ENCODE measurements around the gene DPP3.

DPP3 gene

GRCh38 chr11:66464916-66465315, 15.3 kb upstream of the DPP3 start:
- DNase-seq (ENCODE audit: low read depth): no peak

- DNase-seq (ENCODE audit: low read depth): no peak
Observed at GRCh38 chr11:66465373-66466224, 14.6 kb upstream of the DPP3 start.

GRCh38 chr11:66466225-66467033, 13.8 kb upstream of the DPP3 start, which contains the start of gene PELI3:
PELI3 (plus strand) TSS chr11:66466905; CDS start chr11:66468129, 1,224 bp downstream.
- peak; percentile 89 for DNase-seq (ENCODE audit: low read depth)

- no peak for DNase-seq (ENCODE audit: low read depth)
Observed at GRCh38 chr11:66467034-66467659, 13.1 kb upstream of the DPP3 start.

GRCh38 chr11:66467756-66468155, 12.5 kb upstream of the DPP3 start:
- DNase-seq (ENCODE audit: low read depth): no peak

DNA sequence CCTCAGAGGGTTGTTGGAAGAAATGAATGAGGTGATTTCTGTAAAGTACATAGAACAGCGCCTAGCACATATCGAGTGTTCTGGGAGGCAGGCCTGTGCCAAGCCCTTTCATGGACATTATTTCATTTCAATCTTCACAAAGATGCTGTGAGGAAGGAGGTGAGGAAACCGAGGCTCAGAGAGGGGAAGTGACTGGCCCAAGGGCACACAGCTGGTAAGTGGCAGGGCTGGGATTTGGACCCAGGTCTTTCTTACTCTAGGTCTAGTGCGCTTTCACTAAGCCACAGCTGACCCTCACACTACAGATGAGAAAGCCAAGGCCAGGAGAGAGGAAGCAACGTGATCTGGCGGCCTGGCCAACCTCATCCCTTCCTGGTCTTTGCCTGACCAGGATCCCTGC, 11.5 kb upstream of the DPP3 start:
- no peak for DNase-seq (ENCODE audit: low read depth)

DNA sequence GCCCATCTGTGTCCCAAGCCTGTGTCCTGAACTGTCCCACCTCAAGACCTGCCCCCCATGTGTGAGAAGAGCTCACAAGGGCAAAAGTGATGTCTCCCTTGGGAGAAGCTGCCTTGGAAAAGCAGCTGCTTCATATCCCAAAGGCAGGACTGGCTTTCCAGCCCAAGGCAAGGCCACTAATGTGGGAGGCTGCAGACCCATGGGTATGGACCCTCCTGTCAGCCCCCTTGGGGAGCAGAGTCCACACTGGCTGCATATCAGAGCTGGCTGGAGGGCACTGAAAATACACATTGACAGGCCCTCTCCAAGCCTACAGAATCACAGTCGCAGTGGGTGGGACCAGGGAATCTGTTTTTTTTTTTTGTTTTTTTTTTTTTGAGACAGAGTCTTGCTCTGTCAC, 10.8 kb upstream of the DPP3 start:
- DNase-seq (ENCODE audit: low read depth): no peak

GRCh38 chr11:66470015-66470414, 10.2 kb upstream of the DPP3 start:
- DNase-seq (ENCODE audit: low read depth): no peak

DNA sequence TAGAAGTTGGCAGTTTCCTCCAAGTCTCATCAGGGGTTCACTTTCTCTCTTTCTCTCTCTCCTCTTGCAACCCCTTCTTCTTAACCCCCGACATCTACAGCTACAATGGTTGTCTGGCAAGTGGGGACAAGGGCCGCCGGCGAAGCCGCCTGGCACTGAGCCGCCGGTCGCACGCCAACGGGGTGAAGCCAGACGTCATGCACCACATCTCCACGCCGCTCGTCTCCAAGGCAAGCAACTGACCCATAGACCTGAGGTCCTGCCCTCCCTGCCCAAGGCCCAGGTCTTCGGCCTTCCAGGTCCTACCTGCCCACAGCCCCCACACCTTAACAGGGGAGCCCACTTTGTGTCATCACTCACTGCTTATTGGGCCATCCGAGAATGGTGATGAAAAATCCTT, 9.1 kb upstream of the DPP3 start:
- no peak for DNase-seq (ENCODE audit: low read depth)

GRCh38 chr11:66472054-66472453, 8.2 kb upstream of the DPP3 start:
- no peak for DNase-seq (ENCODE audit: low read depth)

- no peak for DNase-seq (ENCODE audit: low read depth)
Observed at GRCh38 chr11:66473167-66473566, 7.1 kb upstream of the DPP3 start.

DNA sequence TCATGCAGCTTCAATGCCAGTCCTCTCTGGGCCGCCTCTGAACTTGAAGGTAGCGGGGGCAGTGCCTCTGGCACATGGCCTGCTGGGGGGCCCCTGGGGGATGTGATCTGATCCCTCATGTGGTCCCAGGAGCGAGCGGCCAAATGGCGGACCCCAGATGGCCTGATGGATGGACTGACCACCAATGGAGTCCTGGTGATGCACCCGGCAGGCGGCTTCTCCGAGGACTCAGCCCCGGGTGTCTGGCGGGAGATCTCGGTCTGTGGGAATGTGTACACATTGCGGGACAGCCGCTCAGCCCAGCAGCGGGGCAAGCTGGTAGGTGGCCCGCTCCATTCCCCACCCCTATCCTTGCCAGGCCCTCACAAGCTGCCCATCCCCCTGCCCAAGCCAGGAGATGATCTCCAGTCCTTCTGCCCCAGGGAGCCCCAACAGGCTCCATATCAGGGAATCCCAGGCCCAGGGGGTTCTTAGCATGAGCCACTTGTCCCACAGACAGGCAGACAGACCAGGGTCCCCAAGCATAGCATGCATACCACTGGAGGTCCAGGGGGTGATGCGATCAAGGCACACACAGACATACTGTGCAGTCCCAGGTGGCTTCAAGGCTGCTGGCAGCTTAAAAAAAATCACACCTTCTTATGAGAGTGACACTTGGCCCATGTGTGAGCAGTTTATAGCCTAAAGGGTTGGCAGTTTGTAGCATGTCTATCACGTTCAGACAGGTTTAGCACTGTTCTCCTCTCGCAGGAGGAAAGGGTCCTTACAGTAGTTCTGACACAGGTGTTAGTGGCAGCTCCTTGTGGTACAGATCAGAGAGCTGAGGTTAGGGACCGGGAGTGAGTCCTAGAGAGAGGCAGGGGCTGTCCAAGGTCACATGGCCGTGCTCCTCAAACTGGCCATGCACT, 6.4 kb upstream of the DPP3 start:
- DNase-seq (ENCODE audit: low read depth): no peak

DNA sequence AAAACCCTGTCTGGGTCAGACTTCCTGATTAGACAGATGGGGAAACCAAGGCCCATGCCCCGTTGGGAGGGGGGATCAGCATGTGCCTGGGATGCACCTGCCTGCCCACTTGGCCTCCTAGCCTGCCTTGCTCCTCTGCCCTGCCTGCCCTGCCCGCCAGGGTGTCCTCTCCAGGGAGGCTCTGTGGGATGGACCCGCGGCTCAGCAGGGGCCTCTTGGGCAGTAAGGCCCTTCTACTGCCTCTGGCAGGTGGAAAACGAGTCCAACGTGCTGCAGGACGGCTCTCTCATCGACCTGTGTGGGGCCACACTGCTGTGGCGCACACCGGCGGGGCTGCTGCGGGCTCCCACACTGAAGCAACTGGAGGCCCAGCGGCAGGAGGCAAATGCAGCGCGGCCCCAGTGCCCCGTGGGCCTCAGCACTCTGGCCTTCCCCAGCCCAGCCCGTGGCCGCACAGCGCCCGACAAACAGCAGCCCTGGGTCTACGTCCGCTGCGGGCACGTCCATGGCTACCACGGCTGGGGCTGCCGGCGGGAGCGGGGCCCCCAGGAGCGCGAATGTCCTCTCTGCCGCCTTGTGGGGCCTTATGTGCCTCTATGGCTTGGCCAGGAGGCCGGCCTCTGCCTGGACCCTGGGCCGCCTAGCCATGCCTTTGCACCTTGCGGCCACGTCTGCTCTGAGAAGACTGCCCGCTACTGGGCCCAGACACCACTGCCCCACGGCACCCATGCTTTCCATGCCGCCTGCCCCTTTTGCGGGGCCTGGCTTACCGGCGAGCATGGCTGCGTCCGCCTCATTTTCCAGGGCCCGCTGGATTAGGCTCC, 4.7 kb upstream of the DPP3 start:
- no peak for DNase-seq (ENCODE audit: low read depth)

DNA sequence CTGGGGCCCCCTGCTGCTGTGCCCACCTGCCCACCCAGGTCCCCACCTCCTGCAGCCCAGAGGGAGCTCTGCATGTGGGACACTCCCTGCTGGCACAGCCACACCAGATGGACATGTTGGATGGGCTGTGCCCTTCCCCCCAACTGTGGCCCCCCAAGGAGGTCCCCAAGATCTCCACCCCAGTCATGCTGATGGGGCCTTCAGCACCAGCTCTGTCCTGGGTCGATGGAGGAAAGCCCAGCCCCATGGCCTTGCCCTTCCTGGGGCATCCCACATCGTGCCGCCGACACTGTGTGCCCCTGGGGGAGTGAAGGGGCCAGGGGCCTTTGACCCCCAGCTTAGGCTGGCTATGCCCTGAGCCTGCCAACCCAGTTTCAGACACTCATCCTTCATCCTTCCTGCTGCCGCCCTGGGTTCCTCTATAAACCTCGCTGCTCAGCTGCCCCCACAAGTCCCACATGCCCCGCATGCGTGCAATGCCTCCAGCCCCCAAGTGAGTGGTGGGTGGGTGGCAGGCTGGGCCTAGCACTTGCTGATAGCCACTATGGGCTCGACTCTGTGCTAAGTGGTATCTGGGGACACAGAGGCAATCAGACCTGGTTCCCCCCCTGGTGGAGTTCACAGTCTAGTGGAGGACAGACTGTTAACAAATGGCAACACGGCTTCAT, 3.9 kb upstream of the DPP3 start:
- no peak for DNase-seq (ENCODE audit: low read depth)

- DNase-seq (ENCODE audit: low read depth): no peak
Observed at GRCh38 chr11:66476841-66477251, 3.4 kb upstream of the DPP3 start.

GRCh38 chr11:66477263-66478201, 2.7 kb upstream of the DPP3 start:
- no peak for DNase-seq (ENCODE audit: low read depth)

DNA sequence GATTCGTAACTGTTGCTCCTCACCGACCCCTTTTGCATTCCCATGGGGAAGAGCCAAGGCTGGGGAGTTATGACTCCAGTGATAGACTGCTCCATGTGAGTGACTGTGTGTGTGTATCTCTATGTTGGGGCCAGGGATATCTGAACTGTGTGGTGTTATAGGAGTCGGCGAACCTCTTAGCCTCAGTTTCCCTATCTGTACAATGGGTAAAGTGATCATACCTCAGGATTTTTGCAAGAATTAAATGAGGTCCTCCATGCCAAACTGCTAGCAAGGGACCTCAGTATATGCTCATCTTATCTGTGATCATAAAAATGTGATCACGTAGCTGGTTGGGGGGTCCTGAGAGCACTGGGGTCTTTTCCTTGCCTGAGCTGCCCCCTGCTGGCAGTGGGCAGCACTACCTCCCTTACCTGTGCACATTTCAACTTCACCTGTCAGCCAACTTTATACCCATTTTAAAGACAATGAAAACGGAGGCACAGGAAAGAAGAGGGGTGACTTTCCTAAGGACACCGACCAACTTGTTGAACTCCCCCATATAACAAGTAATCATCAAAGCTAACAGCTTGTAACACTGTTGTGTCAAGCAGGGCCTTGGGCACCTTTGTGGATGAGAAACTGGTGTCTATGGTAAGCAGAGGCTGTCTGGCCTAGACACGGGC, 1.4 kb upstream of the DPP3 start:
- DNase-seq (ENCODE audit: low read depth): no peak

DNA sequence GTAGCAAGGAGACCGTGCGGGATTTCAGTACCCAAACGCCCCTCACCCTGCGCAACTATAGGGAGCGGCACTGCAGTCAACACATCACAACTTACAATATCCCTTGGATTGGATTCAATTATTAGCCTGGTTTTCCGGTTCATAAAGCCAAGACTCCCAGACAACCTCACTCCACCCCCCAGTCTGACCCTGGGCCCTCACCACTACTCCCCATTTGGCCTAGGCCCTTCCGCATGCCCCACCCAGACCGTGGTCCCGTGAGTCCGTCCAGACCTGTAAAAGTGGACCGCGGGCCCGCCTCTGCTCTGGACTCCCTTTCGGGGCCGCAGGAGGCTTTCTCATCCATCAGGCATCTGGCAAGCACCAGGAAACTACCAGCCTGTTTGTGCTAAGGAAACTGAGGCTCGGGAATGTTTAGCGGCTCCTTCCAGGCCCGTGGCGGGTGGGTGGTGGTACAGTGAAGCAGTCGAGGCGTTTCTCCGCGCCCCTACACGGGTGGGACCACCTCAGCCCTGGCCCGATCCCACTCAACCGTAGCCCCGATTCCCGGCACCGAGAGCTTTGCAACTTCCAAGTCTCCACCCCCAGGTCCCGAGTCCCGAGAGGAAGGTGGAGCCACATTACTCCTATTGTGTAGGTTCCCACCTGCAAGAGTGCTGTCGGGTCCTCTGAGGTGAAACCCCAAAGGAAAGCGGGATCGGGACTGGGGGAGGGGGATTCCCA, 679 bp upstream of the DPP3 start:
- DNase-seq (ENCODE audit: low read depth): no peak
